ENCODE results near the gene EXOC6B.

EXOC6B gene

DNA sequence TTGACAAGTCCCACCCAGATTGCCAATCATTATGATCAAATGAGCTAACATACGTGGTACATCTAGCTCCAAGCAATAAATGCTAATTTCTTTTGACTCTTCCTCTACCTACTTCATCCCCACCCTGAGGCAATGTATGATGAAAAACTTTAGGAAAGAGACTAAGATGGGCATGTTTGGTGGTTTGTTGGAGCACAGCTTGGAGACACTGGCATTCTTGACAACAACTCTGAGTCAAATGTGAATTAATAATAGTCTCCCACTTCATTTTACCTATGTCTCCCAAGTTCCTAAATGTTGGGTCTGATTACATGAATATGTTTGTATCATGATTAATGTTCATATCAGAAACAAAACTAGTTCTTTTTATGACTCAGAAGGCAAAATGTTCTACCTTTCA, 36.6 kb downstream of the EXOC6B start:
- DNase-seq (ENCODE audit: low spot score): no peak

DNA sequence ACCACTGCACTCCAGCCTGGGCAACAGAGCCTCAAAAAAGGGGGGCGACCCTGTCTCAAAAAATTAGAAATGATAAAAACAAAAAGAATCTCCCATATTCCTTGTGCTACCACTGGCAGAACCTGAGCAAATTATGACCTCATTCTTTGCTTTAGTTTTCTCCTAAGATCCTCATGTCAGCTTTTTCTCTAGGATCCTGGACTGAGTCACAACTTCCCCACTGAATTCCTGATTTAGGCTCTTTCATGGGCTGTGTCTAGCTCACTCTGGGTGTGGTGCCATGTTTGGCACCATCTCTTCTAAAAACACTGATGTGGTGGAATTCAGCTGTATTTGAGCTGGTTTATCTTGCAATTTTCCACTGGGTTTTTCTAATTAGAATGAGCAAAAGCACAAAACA, 37.1 kb downstream of the EXOC6B start:
- no peak for DNase-seq (ENCODE audit: low spot score)

DNA sequence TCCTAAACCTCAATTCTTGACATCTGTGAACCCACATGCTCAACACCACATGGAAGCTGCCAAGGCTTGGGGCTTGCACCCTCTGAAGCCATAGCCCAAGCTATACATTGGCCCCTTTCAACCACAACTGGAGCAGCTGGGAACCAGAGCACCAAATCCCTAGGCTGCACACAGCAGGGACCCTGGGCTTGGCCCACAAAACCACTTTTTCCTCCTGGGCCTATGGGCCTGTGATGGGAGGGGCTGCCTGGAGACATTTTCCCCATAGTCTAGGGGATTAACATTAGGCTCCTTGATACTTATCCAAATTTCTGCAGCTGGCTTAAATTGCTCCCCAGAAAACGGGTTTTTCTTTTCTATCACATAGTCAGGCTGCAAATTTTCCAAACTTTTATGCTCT, 40.3 kb downstream of the EXOC6B start:
- no peak for DNase-seq (ENCODE audit: low spot score)

DNA sequence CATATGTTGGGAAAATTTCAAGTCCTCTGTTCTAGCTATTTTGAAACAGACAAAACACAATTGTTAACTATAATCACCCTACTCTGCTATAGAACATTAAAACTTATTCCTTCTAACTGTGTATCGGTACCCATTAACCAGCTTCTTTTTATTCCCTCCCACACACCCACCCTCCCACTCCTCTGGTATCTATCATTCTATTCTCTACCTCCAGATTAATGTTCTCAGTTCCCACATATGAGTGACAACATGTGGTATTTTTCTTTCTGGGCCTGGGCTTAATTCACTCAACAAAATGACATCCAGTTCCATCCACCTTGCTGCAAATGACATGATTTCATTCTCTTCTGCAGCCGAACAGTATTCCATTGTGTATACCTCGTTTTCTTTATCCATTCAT, 43.3 kb downstream of the EXOC6B start:
- DNase-seq (ENCODE audit: low spot score): no peak

DNA sequence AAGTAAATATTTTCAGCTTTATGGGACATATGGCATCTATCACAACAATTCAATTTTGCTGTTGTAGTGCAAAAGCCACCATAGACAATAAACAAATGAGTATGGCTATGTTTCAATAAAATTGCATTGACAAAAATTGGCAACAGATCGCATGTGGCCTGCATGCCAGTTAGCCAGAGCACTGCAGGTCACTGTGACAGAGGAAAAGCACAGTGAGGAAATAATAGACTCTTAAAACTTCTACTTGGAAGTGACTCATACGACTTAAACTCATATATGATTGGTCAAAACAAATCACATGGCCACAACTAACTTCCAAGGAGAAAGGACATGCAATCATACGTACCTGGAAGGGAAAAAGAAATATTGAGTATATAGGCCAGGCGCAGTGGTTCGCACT, 44.4 kb downstream of the EXOC6B start:
- no peak for DNase-seq (ENCODE audit: low spot score)

DNA sequence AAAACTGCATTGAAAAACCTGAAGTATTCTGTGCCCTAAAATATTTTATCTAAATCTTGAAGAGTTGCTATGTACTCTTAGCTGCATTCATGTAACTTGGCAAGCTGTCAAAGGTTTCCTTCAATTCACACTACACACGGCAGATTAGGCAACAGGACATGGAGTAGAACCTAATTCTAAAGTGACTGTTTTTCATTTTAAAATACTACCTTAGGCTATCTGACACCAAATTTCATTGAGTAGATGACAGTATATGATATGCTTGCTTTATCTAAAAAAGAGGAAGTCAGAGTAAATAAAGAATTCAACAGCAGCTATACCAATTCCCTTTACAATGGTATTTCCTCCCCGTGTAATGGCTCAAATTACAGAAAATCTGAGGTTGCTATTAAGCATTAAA, 45.4 kb downstream of the EXOC6B start:
- DNase-seq (ENCODE audit: low spot score): no peak

DNA sequence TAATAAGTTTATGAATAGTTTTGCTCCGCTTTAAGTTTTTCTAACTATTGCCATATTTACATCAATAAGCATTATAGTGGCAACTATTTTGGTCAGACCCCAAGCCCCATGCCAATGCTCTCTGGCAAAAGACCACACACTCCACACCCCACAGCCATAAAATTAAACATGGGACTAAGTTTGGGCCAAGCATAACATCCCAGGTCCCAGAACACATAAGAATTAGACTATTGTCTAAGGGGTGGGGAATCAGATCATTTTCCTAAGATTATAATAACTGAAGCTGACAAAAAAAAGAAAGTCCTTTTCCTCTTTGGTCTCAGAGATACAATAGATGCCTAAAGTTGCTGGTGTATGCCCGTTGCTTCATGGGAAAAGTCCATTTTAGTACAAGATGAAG, 46.3 kb downstream of the EXOC6B start:
- DNase-seq (ENCODE audit: low spot score): no peak

DNA sequence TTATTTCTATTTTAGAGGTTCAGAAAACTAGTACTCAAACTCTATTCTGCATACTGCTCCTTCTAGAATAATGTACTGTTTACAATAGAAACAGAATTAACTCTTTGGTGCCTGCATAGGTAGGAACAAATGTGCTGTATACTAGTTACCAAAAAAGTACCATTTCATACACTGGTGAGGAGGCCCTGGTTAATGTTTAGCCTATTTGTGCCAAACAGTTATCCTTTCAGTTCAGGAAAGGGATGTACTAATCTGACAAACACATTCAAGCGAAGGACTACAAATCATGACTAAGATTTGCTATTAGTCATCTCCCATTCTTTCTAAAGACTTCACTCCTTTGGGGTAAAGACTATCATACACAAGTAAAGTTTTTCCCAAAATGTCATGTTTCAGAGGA, 47.4 kb downstream of the EXOC6B start:
- DNase-seq (ENCODE audit: low spot score): no peak

DNA sequence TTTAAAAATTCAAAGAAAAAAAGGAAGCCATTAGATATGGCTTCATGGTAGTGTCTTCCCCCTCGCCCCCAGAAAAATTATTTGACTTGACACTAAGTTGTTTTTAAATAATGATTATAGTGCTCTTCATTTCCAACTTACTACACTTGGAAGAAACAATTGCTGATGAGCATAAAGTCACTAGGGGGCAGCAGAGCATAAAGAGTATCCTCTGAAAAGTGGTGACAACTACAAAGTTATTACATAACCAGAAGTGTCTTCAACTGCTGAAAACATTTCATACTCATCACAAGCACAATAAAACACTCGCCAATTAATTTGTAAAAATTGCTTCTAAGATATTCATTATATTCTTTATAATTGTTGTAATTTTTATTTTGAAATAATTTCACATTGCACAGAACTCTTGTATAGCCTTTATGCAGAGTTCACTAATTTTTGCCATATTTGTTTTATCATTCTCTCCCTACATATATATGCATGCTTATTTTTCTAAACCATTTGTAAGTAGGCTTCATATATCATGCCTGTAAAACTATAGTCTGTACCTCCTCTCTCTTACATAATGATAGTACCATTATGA, 54.9 kb downstream of the EXOC6B start:
- peak; percentile 70 for DNase-seq (ENCODE audit: low spot score)

DNA sequence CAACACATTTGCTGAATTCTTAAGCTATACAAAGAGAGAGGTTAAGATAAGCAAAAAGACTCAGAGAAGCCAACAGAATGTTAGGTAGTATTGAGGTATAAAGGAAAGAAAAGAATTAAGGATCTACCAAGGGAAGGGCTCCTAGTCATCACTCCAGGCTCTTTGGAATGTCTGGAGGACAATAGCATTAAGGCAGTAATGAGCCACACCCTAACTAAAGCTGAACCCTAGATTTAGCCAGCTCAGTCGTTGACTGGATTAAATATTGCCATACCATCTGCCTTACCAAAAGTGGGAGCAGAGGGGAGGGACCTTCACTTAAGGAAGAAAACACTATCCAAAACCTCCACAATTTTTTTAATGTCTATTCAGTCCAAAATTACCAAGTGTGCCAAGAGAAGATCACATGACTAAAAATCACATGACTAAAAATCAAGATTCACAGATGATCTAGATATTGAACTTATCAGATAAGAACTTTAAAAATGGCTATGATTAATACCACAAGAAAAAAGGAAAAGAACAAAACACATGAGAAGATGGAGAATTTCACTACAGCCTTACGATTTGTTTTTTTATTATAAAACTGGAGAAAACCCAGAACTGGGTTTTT, 59.7 kb downstream of the EXOC6B start:
- DNase-seq (ENCODE audit: low spot score): peak; percentile 57

DNA sequence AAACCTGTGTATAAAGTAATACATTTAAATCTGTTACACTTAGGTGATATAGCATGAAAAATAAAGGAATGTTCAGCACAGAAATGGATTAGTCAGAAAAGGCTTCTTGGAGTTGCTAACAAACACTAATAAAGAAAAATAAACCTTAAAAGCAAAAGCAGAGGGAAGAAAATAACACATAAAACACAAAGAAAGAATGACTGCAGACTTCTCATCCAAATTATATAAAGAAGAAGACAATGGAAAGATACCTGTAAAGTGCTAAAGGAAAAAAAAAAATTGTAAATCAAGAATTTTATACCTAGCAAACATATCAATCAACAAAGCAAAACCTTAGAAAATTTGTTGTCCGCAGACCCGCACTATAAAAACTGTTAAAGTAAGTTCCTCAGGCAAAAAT, 63.6 kb downstream of the EXOC6B start:
- no peak for DNase-seq (ENCODE audit: low spot score)

DNA sequence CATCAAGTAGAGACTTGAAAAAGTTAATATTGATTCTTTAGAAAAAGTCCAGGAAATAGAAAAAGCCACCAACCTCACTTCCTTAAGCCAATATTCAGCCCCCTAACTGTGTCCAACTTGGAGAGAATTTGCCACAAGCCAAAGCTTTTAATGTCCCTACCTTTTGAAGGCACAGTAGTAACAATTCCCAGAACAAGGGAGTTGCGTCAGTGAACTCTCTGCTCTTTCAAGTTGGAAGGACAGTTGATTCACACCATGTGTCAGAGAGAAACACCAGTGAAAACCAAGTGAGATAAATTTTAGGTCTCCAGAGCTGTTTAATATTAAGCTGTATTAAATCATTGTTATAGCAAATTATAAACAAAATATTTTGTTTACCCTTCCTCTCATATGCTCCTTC, 66.1 kb downstream of the EXOC6B start:
- no peak for DNase-seq (ENCODE audit: low spot score)

DNA sequence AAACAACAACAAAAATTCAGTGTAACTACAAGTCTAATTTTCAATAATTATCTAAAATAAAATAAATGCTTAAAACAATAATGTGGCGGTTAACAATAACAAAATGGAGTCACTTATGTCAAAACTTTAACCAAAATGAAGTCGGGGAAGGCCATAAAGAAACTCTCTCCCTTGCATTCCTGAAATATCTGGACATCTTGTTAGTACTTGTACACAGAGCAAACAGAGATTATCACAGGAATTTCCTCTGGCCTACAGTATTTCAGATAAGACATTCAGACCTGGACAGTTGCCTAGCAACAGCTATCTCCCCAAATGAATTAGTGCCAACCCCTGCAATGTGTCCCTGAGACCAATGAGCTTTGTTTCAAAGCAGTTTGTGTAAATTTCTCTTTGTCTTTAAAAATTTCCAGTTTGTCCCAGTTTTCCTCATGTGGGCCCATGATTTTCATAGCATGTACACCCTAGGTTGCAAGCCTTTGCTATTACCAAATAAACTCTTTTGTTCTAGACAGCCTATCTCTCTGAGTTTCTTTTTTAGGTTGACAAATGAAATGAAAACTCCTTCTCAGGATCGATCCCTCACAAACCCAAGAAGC, 68.6 kb downstream of the EXOC6B start:
- DNase-seq (ENCODE audit: low spot score): peak; percentile 51

DNA sequence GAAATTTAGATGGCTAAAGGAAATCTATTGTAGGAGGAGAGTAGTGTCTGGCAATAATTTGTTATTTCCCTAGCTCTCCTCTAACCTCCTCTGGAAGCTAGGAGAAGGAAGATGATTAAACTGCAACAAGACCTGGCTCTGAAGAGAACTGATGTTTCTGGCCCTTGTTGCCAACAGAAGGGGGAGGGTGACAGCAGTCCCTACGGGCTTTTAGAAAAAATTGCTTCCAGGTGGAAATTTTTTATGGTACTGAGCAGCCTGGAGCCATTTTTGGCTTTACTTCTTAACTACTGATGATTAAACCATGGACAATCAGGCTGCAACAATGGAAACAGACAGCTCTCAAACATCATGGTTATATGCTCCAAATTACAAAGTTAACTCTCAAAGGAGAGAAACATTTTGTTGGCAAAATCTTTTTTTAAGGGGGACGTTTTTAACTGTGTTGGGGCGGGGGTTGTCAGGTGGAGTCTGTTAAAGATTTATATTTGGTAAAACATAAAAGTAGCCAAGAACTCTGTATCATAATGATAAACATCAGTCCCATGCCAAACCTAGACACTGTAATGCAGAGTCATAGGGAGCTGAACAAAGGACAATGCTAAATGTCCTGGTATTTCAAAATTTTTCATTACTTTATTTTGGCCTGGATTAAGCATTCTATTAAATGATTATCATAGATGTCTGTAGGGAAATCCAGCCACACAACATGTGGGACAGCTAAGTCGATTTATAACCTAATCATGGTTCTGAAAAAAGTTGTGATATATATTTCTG, 70.0 kb downstream of the EXOC6B start:
- no peak for DNase-seq (ENCODE audit: low spot score)

DNA sequence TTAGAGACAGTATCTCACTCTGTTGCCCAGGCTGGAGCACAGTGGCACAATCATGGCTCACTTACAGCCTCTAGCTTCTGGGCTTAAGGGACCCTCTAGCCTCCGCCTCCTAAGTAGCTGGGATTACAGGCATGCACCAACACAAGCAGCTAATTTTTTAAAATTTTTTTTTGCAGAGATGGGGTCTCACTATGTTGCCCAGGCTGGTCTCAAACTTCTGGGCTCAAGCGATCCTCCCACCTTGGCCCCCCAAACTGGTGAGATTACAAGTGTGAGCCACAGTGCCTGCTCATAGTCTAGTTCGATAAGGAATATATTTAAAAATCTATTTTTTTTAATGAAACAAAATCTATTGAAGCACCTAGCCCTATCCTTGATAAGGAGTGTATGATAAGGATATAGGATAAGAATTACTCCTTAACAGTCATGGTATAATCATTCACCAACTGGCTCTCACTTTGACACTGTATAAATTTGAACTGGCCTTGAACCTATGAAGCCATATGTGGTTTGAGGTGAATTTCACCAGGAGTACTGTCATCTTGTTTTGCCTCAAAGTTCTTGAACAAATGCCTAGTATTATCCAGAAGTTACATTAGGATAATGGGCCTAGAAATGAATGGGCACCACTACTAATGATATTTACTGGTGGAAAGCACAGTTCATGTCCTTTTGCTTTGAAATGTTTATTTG, 71.1 kb downstream of the EXOC6B start:
- DNase-seq (ENCODE audit: low spot score): no peak

DNA sequence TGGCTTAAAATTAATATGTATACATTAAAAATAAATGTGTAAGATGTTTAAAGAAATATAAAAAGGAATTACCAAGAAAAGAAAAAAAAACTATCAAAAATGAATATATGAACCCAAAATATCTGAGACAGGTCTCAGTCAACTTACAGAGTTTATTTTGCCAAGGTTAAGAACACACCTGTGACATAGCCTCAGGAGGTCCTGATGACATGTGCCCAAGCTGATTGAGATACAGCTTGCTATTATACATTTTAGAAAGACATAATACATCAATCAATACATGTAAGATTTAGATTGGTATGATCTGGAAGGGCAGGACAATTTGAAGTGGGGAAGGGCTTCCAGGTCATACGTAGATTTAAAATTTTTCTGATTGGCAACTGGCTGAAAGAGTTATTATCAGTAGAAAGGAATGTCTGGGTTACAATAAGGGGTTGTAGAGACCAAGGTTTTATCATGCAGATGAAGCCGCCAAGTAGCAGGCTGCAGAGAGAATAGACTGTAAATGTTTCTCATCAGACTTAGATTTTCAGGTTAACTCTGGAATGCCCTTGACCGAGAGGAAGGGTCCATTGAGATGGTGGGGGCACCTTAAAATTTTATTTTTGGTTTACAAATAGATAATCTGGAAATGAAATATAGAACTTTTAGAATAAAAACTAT, 74.7 kb downstream of the EXOC6B start:
- DNase-seq (ENCODE audit: low spot score): no peak

DNA sequence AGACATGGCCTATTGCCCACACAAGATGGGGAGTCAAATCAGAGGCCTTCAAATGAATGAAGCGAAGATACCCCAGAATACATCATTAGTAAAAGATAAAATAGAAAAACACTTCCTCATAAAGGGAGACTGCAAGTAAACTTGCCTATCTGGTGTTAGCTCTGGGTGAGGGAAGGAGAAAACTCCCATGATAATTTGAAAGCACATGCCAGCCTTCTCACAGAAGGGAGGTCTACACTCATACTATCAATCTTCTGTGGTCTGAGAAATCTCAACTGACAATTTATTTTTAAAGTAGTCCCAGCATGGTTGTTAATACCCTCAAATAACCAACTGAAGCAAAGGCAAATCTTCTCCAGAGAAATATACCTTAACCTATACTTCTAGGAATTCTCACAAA, 75.4 kb downstream of the EXOC6B start:
- DNase-seq (ENCODE audit: low spot score): no peak

DNA sequence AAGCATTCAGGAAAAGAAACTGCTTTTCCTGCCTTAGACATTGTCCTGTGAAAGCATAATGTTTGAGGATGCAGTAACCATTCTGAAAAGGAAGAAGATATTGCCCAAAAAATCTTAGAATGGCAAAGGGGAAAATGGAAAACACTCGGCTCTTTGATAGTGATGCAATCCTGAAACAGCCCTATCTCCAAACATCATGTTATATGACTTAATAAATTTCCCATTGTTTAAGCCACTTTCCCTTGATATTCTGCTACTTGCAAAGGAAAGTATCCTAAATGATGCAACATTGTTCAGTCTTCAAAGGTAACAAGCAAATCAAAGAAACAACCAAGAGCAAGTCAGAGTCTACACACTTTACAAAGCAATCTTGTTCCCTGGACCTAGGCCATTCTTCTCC, 78.5 kb downstream of the EXOC6B start:
- no peak for DNase-seq (ENCODE audit: low spot score)

DNA sequence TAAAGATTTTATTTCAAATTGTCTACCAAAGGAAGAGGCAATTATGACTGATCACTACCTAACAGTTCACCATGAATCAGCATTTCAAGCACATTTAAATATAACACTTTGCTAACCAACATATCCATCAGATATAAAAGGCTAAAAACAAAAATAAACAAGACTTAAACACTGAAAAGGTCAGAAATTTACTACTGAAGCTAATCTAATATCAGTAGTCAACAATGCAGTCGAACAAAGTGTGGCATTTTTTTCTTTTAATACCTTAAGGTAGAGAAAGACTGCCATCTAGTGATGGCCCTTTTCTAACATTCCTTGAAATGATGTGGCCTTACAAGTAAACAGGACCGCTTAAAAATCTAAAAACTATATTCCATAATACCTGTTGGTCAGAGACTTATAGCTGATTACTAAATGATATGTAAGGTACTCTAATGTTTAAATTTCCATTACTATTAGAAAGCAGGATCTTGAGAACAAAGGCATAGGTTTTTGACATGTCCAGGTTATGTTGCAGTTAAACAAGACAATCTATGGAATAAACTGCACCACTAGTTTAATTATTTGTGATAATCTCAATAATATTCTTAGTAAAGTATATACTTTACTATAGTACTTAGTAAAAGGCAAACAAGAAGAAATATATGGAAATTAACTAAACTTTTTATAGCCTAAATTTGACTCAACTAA, 80.0 kb downstream of the EXOC6B start:
- peak; percentile 62 for DNase-seq (ENCODE audit: low spot score)

DNA sequence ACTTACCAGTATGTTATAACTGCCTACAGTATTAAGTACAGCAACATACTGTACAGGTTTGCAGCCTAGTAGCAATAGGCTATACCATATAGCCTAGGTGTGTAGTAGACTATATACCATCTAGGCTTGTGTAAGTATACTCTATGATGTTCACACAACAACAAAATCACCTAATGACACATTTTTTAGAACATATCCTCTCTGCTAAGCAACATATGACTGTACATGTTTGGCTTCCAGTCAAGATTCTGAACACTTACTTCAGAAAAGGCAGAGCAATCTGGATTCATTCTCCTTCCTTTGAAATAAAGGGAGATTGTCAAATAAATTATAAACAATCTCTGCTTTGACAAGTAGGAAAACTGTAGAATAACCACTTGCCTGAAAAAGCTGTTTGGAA, 81.8 kb downstream of the EXOC6B start:
- DNase-seq (ENCODE audit: low spot score): no peak

DNA sequence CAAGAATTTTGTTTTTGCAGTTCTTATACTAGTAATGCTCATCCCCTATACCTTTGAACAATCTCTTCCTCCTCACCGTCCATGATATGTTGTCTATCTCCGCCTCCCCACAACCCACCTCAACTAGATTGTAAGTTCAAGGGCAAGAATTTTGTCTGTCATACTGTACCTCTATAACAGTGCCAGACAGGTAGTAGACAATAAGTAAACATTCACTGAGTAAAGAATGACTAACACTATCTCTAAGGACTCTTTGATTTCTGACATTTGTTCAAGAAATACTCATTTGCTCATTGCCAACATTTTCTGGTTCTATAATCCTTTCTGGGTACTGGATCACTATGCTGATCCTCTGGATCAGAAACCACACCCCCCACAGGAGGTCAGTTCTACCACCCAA, 82.4 kb downstream of the EXOC6B start:
- DNase-seq (ENCODE audit: low spot score): no peak

DNA sequence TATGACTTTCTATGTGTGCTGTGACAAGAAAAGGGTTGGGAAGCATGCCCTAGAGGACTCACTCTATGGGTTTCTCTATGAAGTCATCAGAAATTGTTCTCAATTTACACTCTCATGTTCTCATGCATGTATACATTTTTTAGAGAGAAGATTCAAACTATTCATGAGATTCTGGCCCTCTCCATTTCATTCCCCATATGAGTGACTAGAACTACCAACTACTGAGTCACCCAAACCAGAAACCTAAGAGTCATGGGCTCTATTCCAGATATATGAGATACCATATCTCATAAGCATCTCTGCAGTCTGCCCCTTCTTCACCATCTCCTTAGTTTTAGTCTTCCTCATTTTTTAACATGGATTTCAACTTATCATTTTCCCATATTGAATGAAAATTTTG, 87.7 kb downstream of the EXOC6B start:
- no peak for DNase-seq (ENCODE audit: low spot score)
